Naive B cell (primary cell): ENCODE results near the gene C14orf132. TPM values are rescaled to one million over a fixed set of nuclear protein-coding genes. Genes with fewer than 3 reads are reported as not detected.

ENCODE experiments used
- ATAC-seq, 2 donors: fragments of 150-1000 bp; cut with Tn5 transposase; 2 replicates each; pipeline ENCODE4 v1.10.0; 2021; ENCODE audit warnings: low read depth in 2 of 2, mild to moderate bottlenecking in 2 of 2, moderate library complexity in 2 of 2
- DNase-seq: peaks from one replicate; pipeline ENCODE4 v3.0.0; 2022
- H3K27ac Mint-ChIP-seq, 6 donors: one replicate each; pipeline ENCODE4 v1.8.0; 2020 to 2022; ENCODE audit warnings: mild to moderate bottlenecking in 6 of 6, mixed read lengths in 6 of 6, moderate library complexity in 5 of 6, inconsistent platforms in 2 of 6
- H3K27me3 Mint-ChIP-seq, 3 donors: one replicate each; pipeline ENCODE4 v1.8.0; 2021 to 2022; ENCODE audit warnings: mixed read lengths in 3 of 3, mild to moderate bottlenecking in 1 of 3
- H3K36me3 Mint-ChIP-seq, 2 donors: one replicate each; pipeline ENCODE4 v1.8.0; 2020 to 2022; ENCODE audit warnings: mixed read lengths in 2 of 2, inconsistent platforms in 1 of 2, mild to moderate bottlenecking in 1 of 2
- H3K4me1 Mint-ChIP-seq, 3 donors: one replicate each; pipeline ENCODE4 v1.8.0; 2020 to 2022; ENCODE audit warnings: mixed read lengths in 3 of 3, inconsistent platforms in 1 of 3, mild to moderate bottlenecking in 1 of 3, moderate library complexity in 1 of 3
- H3K4me3 Mint-ChIP-seq, 8 donors: one replicate each; pipeline ENCODE4 v1.8.0; 2020 to 2022; ENCODE audit warnings: mild to moderate bottlenecking in 8 of 8, mixed read lengths in 8 of 8, moderate library complexity in 8 of 8, inconsistent platforms in 2 of 8
- H3K9me3 Mint-ChIP-seq, 7 donors: one replicate each; pipeline ENCODE4 v1.8.0; 2020 to 2022; ENCODE audit warnings: mixed read lengths in 7 of 7, mild to moderate bottlenecking in 5 of 7, inconsistent platforms in 2 of 7, moderate library complexity in 1 of 7
- polyA plus RNA-seq, 6 donors: library from polyadenylated mRNA; unstranded; fragments of 300-500 nt; fragmentation: Illumina TruSeq; gene quantifications; one replicate each; pipeline ENCODE4 v1.2.3, GENCODE V29; 2021; ENCODE audit warnings: low read depth in 6 of 6

Gene C14orf132
- polyA plus RNA-seq, 6 donors from 2014 or later: 0.28 to 0.87 (median 0.71) TPM; not detected in 2

GRCh38 chr14:96049932-96050331 is 10.8 kb downstream of the C14orf132 start:
- H3K4me3 Mint-ChIP-seq: no peak overlapping the region
- ATAC-seq (no peak), DNase-seq (no peak)
- peaks cover 8 to 50% (median 39%) of the 10 kb centered on the region in 3 donors for H3K27me3 Mint-ChIP-seq
- no peaks in the 10 kb centered on the region for H3K36me3 Mint-ChIP-seq
- H3K4me1 Mint-ChIP-seq: no peaks in the 10 kb centered on the region
- H3K27ac Mint-ChIP-seq: no peak overlapping the region
- H3K9me3 Mint-ChIP-seq: peaks cover 0 to 4% (median 0%) of the 10 kb centered on the region in 7 donors

DNA sequence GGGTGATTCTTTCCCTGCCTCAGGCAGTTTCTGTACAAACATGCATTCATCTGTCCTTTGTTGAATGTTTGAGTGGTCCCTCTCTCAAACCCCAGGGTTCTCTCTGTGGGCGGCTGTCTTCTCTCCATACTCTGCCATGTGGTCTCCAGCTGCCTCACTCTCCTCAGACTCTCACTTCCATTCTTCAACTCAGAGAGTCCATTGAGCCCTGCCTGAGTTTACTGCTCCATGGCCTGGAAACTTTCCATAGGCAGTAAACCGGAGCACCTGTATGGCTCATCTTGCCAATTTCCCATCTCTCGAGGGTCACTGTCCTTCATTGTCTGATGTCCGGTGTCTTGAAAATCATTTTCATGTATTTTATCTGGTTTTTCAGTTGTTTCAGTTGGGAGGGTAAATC is 11.3 kb downstream of the C14orf132 start:
- Mint-ChIP-seq H3K27me3 (peaks cover 13 to 50% (median 39%) of the 10 kb centered on the region in 3 donors), H3K9me3 (peaks cover 0 to 2% (median 0%) of the 10 kb centered on the region in 7 donors), H3K27ac (no peak overlapping the region), H3K4me1 (no peaks in the 10 kb centered on the region), H3K4me3 (no peak overlapping the region), H3K36me3 (no peaks in the 10 kb centered on the region)
- ATAC-seq (no peak), DNase-seq (no peak)

DNA sequence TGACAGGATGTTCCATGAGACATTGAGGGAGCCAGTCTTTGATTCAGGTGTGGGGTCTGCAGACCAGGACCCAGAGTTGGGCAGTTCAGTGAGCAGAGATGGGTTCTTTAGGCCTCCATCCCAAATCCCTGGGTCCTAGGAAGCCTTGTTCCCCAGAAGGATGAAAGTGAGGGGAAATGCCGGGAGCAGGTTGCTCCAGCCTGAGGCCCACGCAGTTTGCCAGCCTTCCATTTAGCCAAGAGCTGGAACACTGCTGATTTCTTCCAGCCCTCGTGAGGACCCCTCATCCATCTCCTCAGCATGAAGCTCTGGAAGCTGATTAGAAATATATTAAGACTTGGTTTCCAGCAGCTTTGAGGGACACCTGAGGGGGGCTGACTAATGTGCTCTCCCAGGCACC is 12.1 kb downstream of the C14orf132 start:
- no peaks in the 10 kb centered on the region for H3K4me1 Mint-ChIP-seq
- DNase-seq (no peak), ATAC-seq (no peak)
- H3K9me3 Mint-ChIP-seq: peaks cover 0 to under 1% (median 0%) of the 10 kb centered on the region in 7 donors
- H3K4me3 Mint-ChIP-seq: peak overlapping the region in 1 of 8 donors; percentile 61
- H3K27ac Mint-ChIP-seq: no peak overlapping the region
- H3K27me3 Mint-ChIP-seq: peaks cover 16 to 56% (median 43%) of the 10 kb centered on the region in 3 donors
- no peaks in the 10 kb centered on the region for H3K36me3 Mint-ChIP-seq

GRCh38 chr14:96051642-96052540 is 12.7 kb downstream of the C14orf132 start:
- Mint-ChIP-seq H3K9me3 (no peaks in the 10 kb centered on the region), H3K27me3 (peaks cover 20 to 62% (median 43%) of the 10 kb centered on the region in 3 donors), H3K4me1 (no peaks in the 10 kb centered on the region), H3K27ac (no peak overlapping the region), H3K4me3 (no peak overlapping the region), H3K36me3 (no peaks in the 10 kb centered on the region)
- DNase-seq (no peak), ATAC-seq (no peak)

GRCh38 chr14:96052541-96053247 is 13.5 kb downstream of the C14orf132 start:
- Mint-ChIP-seq H3K4me3 (no peak overlapping the region), H3K36me3 (no peaks in the 10 kb centered on the region), H3K27me3 (peaks cover 22 to 63% (median 44%) of the 10 kb centered on the region in 3 donors), H3K9me3 (no peaks in the 10 kb centered on the region), H3K4me1 (no peaks in the 10 kb centered on the region), H3K27ac (no peak overlapping the region)
- DNase-seq (no peak), ATAC-seq (no peak)

GRCh38 chr14:96053248-96053599 is 14.1 kb downstream of the C14orf132 start:
- no peaks in the 10 kb centered on the region for H3K4me1 Mint-ChIP-seq
- no peaks in the 10 kb centered on the region for H3K36me3 Mint-ChIP-seq
- H3K9me3 Mint-ChIP-seq: no peaks in the 10 kb centered on the region
- no peak overlapping the region for H3K27ac Mint-ChIP-seq
- H3K4me3 Mint-ChIP-seq: no peak overlapping the region
- ATAC-seq: no peak
- H3K27me3 Mint-ChIP-seq: peaks cover 22 to 66% (median 49%) of the 10 kb centered on the region in 3 donors
- DNase-seq: no peak

- no peak for DNase-seq
- Mint-ChIP-seq H3K27ac (no peak overlapping the region), H3K27me3 (peaks cover 22 to 64% (median 53%) of the 10 kb centered on the region in 3 donors), H3K4me1 (no peaks in the 10 kb centered on the region), H3K36me3 (no peaks in the 10 kb centered on the region), H3K4me3 (no peak overlapping the region), H3K9me3 (no peaks in the 10 kb centered on the region)
- ATAC-seq: no peak
These were observed 14.6 kb downstream of the C14orf132 start for GRCh38 chr14:96053600-96054381.

DNA sequence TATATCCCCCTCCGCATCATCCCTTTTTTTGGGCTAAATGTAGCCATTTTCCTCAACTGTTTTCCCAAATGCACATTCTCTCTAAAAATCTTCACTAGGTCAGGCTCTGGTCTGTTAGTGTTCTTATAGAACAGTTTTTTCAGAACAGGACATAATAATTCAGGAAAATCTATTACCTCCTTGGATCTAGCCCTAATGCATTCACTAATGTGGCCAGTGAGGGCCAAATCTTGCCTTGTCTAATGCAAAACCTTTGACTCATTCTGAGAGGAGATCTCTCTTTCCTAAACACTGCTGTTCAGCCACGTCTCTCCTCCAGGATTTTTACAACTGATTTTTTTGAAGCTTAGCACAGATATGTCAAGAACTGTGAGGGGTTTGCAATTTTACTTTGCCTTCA is 15.5 kb downstream of the C14orf132 start:
- peaks cover 22 to 64% (median 58%) of the 10 kb centered on the region in 3 donors for H3K27me3 Mint-ChIP-seq
- no peak overlapping the region for H3K27ac Mint-ChIP-seq
- ATAC-seq (no peak), DNase-seq (no peak)
- no peaks in the 10 kb centered on the region for H3K9me3 Mint-ChIP-seq
- no peak overlapping the region for H3K4me3 Mint-ChIP-seq
- no peaks in the 10 kb centered on the region for H3K36me3 Mint-ChIP-seq
- no peaks in the 10 kb centered on the region for H3K4me1 Mint-ChIP-seq

GRCh38 chr14:96055065-96055752 is 16.0 kb downstream of the C14orf132 start:
- Mint-ChIP-seq H3K9me3 (no peaks in the 10 kb centered on the region), H3K36me3 (no peaks in the 10 kb centered on the region)

DNA sequence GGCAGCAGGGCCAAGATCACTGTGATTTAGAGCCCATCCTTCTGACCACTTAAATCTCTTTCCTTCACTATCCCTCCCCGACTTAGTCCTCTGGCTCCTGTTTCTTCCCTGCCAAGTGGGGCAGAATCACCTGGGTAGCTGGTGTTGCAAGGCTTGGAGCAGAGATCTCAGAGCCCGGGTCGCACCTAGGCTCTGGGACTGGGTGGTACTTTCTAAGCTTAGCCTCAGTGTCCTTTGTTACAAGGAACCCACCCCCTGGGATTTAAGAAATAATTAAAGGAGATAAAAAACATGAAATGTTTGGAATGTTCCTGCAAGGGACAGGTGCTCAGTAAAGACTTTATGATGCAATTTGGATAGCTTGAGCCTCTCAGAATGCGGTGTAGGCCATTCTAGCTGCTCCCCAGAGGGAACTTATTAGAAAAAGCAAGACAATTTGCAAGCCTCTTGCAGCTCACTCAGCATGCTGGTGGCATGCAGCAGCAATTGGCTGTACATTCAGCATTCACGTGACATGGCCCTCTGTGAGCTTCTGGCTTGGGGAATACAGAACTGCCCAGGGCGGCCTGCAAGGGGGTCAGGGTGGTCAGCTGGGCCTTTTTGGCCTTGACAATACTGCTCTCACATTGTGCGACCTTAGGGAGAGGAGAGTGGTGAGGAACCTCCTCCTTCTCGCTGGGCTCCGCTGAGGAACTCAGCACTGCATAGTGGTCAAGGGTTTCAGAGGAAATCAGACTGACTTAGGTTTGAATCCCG is 16.8 kb downstream of the C14orf132 start:
- H3K9me3 Mint-ChIP-seq: no peaks in the 10 kb centered on the region
- no peaks in the 10 kb centered on the region for H3K36me3 Mint-ChIP-seq
- peak overlapping the region in 1 of 6 donors; percentile 35 for H3K27ac Mint-ChIP-seq
- ATAC-seq (no peak), DNase-seq (no peak)
- no peaks in the 10 kb centered on the region for H3K4me1 Mint-ChIP-seq
- no peak overlapping the region for H3K4me3 Mint-ChIP-seq
- peaks cover 27 to 67% (median 65%) of the 10 kb centered on the region in 3 donors for H3K27me3 Mint-ChIP-seq

More at GRCh38 chr14:96055065-96055752, 16.0 kb downstream of the C14orf132 start:
- H3K27me3 Mint-ChIP-seq: peaks cover 22 to 67% (median 63%) of the 10 kb centered on the region in 3 donors
- no peak for ATAC-seq
- no peaks in the 10 kb centered on the region for H3K4me1 Mint-ChIP-seq
- no peak overlapping the region for H3K4me3 Mint-ChIP-seq
- peak overlapping the region in 1 of 6 donors; percentile 35 for H3K27ac Mint-ChIP-seq
- DNase-seq: no peak

DNA sequence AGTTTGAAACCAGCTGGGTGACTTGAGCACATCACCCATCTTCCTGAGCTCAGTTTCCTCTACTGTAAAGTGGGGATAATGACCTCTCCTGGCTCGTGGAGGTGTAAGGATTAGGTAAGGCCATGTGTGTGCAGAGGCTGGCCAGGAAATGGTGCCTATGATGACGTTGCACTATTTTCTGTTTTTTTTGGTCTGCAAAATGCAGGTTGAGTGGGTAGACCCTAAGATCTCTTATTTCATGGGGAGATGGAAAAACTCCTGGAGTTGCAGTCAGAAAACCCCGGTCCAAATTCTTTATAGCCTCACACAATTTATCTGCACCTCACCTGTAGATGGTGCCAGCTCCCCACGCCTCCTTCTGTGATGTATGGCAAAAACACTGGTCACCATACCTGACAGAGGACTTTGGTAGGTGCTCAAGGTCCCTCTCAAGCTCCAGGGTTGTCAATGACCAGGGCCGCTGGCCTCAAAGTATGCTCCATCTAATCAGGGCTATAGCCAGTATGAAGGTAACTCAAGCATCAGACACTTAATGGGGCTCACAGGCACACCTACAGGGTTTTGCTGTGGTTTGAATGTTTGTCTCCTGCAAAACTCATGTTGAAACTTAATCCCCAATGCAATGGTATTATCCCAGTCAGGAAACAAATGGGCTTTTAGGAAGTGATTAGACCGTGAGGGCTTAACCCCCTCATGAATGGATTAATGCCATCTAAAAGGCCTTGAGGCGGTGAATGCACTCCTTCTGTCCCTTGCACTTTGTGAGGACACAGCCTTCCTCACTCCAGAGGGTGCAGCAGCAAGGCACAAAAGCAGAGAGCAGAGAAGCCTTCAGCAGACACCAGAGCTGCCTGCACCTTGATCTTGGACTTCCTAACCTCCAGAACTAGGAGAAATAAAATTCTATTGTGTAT is 17.6 kb downstream of the C14orf132 start:
- peaks cover 25 to 67% (median 61%) of the 10 kb centered on the region in 3 donors for H3K27me3 Mint-ChIP-seq

More for the DNA sequence above, 17.6 kb downstream of the C14orf132 start:
- ATAC-seq: no peak
- no peak for DNase-seq
- Mint-ChIP-seq H3K27ac (peak overlapping the region in 1 of 6 donors; percentile 20), H3K4me3 (no peak overlapping the region), H3K9me3 (no peaks in the 10 kb centered on the region), H3K4me1 (no peaks in the 10 kb centered on the region), H3K36me3 (no peaks in the 10 kb centered on the region)
